GM23248 (cell line): ENCODE measurements around the gene CCDC141. TPM values are rescaled to one million over a fixed set of nuclear protein-coding genes. Genes with fewer than 3 reads are reported as not detected.

Experiments used
- DNase-seq: peaks from one replicate; pipeline ENCODE4 v3.0.0-alpha.2; 2015
- H2AFZ ChIP-seq: fragments of 200-600 bp; sonication (generic); 2 replicates; pipeline ENCODE4 v1.6.1; 2016; ENCODE audit warnings: antibody characterized with exemption
- H3F3A ChIP-seq: fragments of 200-600 bp; sonication (generic); 2 replicates; pipeline ENCODE4 v1.6.1; 2016; ENCODE audit warnings: mild to moderate bottlenecking, antibody characterized with exemption, mixed run types; ENCODE audit not compliant: insufficient read depth
- H3K27ac ChIP-seq: fragments of 200-600 bp; sonication (generic); 2 replicates; pipeline ENCODE4 v1.5.1; 2016; ENCODE audit warnings: mild to moderate bottlenecking
- H3K27me3 ChIP-seq: fragments of 200-600 bp; sonication (generic); replicated peaks from 2 replicates; pipeline ENCODE4 v1.6.1; 2016; ENCODE audit warnings: mild to moderate bottlenecking; ENCODE audit not compliant: insufficient read depth
- H3K36me3 ChIP-seq: fragments of 200-600 bp; sonication (generic); 2 replicates; pipeline ENCODE4 v1.6.1; 2016; ENCODE audit warnings: low read depth, mild to moderate bottlenecking
- H3K4me1 ChIP-seq: fragments of 200-600 bp; sonication (generic); 2 replicates; pipeline ENCODE4 v1.6.1; 2016; ENCODE audit warnings: mild to moderate bottlenecking; ENCODE audit not compliant: insufficient read depth
- H3K4me2 ChIP-seq: fragments of 200-600 bp; sonication (generic); one replicate; pipeline ENCODE4 v1.6.1; 2016; ENCODE audit warnings: mild to moderate bottlenecking; ENCODE audit not compliant: unreplicated experiment
- H3K4me3 ChIP-seq: fragments of 200-600 bp; sonication (generic); 2 replicates; pipeline ENCODE4 v1.5.1; 2016; ENCODE audit warnings: mild to moderate bottlenecking
- H3K79me2 ChIP-seq: fragments of 200-600 bp; sonication (generic); 2 replicates; pipeline ENCODE4 v1.6.1; 2016; ENCODE audit warnings: mild to moderate bottlenecking; ENCODE audit not compliant: insufficient read depth
- H3K9ac ChIP-seq: fragments of 200-600 bp; sonication (generic); 2 replicates; pipeline ENCODE4 v1.6.1; 2016; ENCODE audit warnings: mild to moderate bottlenecking
- H3K9me2 ChIP-seq: fragments of 200-600 bp; sonication (generic); 2 replicates; pipeline ENCODE4 v1.6.1; 2016; ENCODE audit warnings: mixed run types, mild to moderate bottlenecking, moderate library complexity; ENCODE audit not compliant: insufficient read depth
- H3K9me3 ChIP-seq: fragments of 200-600 bp; sonication (generic); one replicate; pipeline ENCODE4 v1.6.1; 2017; ENCODE audit warnings: low read depth
- H4K20me1 ChIP-seq: fragments of 200-600 bp; sonication (generic); 2 replicates; pipeline ENCODE4 v1.6.0; 2016; ENCODE audit not compliant: insufficient read depth
- EZH2 ChIP-seq: fragments of 200-600 bp; sonication (generic); IDR thresholded peaks from 2 replicates; pipeline ENCODE4 v1.6.1; 2018; ENCODE audit warnings: antibody characterized with exemption, mild to moderate bottlenecking; ENCODE audit not compliant: insufficient read depth, poor library complexity, severe bottlenecking
- EZH2phosphoT487 ChIP-seq: fragments of 200-600 bp; sonication (generic); IDR thresholded peaks from 2 replicates; pipeline ENCODE4 v1.6.1; 2018; ENCODE audit warnings: antibody characterized with exemption, moderate library complexity, mild to moderate bottlenecking, low read depth; ENCODE audit not compliant: insufficient read depth
- WGBS, 2 experiments: methylation state at CpG; one replicate each; pipeline ENCODE4 v1.1.6; 2015 to 2017; ENCODE audit warnings: low lambda C conversion rate in 2 of 2, low coverage in 1 of 2; ENCODE audit errors: missing lambda C conversion rate in 2 of 2; 5-methylcytosine and 5-hydroxymethylcytosine counted together
- in situ Hi-C: fragments of 300-500 bp; cut with MboI; formaldehyde crosslinking; loops from 2 replicates; pipeline ENCODE4 v1.15.0; 2020
- polyA plus RNA-seq: library from polyadenylated mRNA; unstranded; fragments of >200 nt; fragmentation: Nextera tagmentation; extraction: Ambion mirVana; gene quantifications from 2 replicates; pipeline ENCODE4 v1.2.1, GENCODE V29; 2016
- total RNA-seq: library from RNA; depleted of rRNA; stranded (reverse); fragments of >200 nt; shearing (Covaris generic); gene quantifications from 2 replicates; pipeline ENCODE4 v1.2.3, GENCODE V29; 2014

Gene CCDC141
- total and polyA plus RNA-seq, 2 experiments from 2014 or later = not detected

- Histone ChIP-seq H4K20me1 (no peaks in the 10 kb centered on the region), H2AFZ (no peak overlapping the region), H3K36me3 (no peaks in the 10 kb centered on the region), H3K4me3 (no peak overlapping the region), H3K27me3 (no peaks in the 10 kb centered on the region; the same call in 1 of the 2 replicates), H3K79me2 (no peaks in the 10 kb centered on the region), H3K4me2 (no peak overlapping the region), H3F3A (no peaks in the 10 kb centered on the region), H3K9ac (no peak overlapping the region), H3K9me2 (no peaks in the 10 kb centered on the region), H3K27ac (no peak overlapping the region), H3K4me1 (no peaks in the 10 kb centered on the region), H3K9me3 (no peaks in the 10 kb centered on the region)
- in situ Hi-C loops = no loop called here
- no peak for TF ChIP-seq EZH2phosphoT487
- TF ChIP-seq EZH2 = no peak
- WGBS, 2 experiments = 25 to 27% methylated on average over 4 of the region's 4 CpGs
- no peak for DNase-seq
Measured at GRCh38 chr2:178954049-178954448, 95.9 kb downstream of the CCDC141 start.

DNA sequence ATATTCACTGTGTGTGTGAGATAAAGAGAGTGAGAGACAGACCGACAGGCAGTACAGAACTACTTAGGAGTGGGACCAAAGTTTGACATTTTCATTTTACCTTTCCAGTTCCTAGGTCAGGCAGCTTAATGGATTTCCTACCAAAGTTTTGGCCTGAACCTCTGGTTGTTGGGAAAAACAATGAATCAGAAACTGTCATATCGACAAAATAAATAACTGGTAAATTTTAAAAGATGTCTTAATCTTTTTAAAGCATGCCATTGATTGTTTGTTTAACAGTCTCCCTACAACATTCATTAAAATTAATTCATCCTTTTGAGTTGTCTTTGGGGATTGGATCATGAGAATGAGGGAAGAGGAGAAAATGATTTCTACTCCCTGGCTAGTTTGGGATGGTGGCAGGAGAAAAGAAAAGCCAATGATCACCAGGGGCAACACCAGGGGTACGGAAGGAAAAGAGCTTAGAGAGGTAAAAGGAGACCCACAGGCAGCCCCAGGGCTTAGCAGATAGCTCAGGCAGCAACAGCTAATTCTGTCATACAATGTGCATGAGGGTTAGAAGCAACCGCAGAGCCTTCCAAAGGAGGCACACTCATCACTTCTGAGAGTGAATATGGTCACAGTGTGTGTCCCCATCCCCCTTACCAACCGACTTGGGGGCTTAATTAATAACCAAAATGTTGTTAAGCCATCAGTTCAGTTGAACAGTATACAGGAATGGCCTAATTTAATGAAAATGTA is 98.5 kb downstream of the CCDC141 start:
- H3K79me2 ChIP-seq = no peaks in the 10 kb centered on the region
- H3K4me2 ChIP-seq = no peak overlapping the region
- no peak for DNase-seq
- no peaks in the 10 kb centered on the region for H3F3A ChIP-seq
- in situ Hi-C loops = no loop called here
- TF ChIP-seq EZH2phosphoT487 = no peak
- no peak for TF ChIP-seq EZH2
- H3K36me3 ChIP-seq = no peaks in the 10 kb centered on the region
- H4K20me1 ChIP-seq = no peaks in the 10 kb centered on the region
- no peak overlapping the region for H3K27ac ChIP-seq
- H3K9me3 ChIP-seq = no peaks in the 10 kb centered on the region
- WGBS, 2 experiments = 37 to 45% methylated on average over 5 of the region's 5 CpGs
- H3K9me2 ChIP-seq = no peaks in the 10 kb centered on the region
- H3K4me3 ChIP-seq = no peak overlapping the region
- no peaks in the 10 kb centered on the region; the same call in 1 of the 2 replicates for H3K27me3 ChIP-seq
- no peak overlapping the region for H2AFZ ChIP-seq
- no peak overlapping the region for H3K9ac ChIP-seq
- no peaks in the 10 kb centered on the region for H3K4me1 ChIP-seq

DNA sequence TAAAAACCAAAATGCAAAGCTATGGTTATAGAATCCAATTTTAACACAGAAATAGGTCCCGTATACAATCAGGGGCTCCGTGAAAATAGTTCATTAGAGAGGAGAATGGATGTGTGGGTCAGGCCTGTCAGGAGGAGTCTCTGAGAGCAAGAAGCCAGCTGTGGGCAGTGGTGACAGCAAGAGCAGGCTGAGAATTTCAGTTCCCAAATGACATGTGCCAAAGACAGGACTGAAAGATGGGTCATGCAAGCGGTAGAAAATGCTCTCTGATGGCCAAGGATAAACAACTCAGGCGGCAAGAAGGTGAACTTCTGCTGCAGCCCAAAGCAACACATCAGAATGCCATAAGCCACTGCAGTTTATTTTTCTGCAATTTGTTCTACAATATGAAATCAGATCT is 100.4 kb downstream of the CCDC141 start:
- Histone ChIP-seq H3K36me3 (no peaks in the 10 kb centered on the region), H3K4me3 (no peak overlapping the region), H3K9me2 (no peaks in the 10 kb centered on the region), H3K9ac (no peak overlapping the region), H3K4me1 (no peaks in the 10 kb centered on the region), H3K4me2 (no peak overlapping the region), H3K79me2 (no peaks in the 10 kb centered on the region), H3F3A (no peaks in the 10 kb centered on the region), H3K9me3 (no peaks in the 10 kb centered on the region), H4K20me1 (no peaks in the 10 kb centered on the region), H3K27me3 (no peaks in the 10 kb centered on the region), H3K27ac (no peak overlapping the region), H2AFZ (no peak overlapping the region)
- DNase-seq = no peak
- TF ChIP-seq EZH2phosphoT487 = no peak
- TF ChIP-seq EZH2 = no peak
- WGBS, 2 experiments = 57 to 61% methylated on average over 4 of the region's 4 CpGs
- in situ Hi-C loops = no loop called here

GRCh38 chr2:178949151-178949550 is 100.8 kb downstream of the CCDC141 start:
- H3K27ac ChIP-seq = no peak overlapping the region
- no peak for TF ChIP-seq EZH2phosphoT487
- no peak for TF ChIP-seq EZH2

DNA sequence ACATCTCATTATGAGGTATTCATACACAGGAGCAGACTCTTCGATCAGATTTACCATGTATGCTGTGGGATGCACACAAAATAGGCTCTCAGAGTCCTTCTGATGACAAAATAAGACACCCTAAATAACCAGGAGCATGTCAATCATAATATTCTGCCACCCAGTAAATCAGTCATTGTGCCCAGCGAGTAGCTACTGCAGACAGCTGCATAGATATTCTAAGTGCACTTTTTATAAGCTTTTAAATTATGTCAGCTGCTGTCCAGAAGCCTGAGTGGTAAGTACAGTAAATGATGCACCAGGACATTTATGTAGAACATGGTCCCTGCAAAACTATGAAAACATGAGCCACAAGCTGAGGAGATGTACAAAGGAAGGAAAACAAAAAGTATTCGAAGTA is 102.9 kb downstream of the CCDC141 start:
- Histone ChIP-seq H3K9ac (no peak overlapping the region), H3K4me2 (no peak overlapping the region), H4K20me1 (no peaks in the 10 kb centered on the region), H3K4me3 (no peak overlapping the region), H3K9me3 (no peaks in the 10 kb centered on the region), H3K27me3 (no peaks in the 10 kb centered on the region), H3K27ac (no peak overlapping the region), H3K4me1 (no peaks in the 10 kb centered on the region), H3K9me2 (no peaks in the 10 kb centered on the region), H3F3A (no peaks in the 10 kb centered on the region), H2AFZ (no peak overlapping the region), H3K79me2 (no peaks in the 10 kb centered on the region), H3K36me3 (no peaks in the 10 kb centered on the region)
- WGBS, 2 experiments = 39 to 46% methylated on average over 3 of the region's 3 CpGs
- DNase-seq = no peak
- TF ChIP-seq EZH2 (no peak), EZH2phosphoT487 (no peak)
- in situ Hi-C loops = no loop called here

More at GRCh38 chr2:178949151-178949550, 100.8 kb downstream of the CCDC141 start:
- H3F3A ChIP-seq = no peaks in the 10 kb centered on the region
- no peaks in the 10 kb centered on the region for H3K79me2 ChIP-seq
- no peaks in the 10 kb centered on the region for H3K4me1 ChIP-seq
- in situ Hi-C loops = no loop called here
- H3K36me3 ChIP-seq = no peaks in the 10 kb centered on the region
- H3K9me2 ChIP-seq = no peaks in the 10 kb centered on the region
- H3K4me2 ChIP-seq = no peak overlapping the region
- H3K9ac ChIP-seq = no peak overlapping the region
- no peak for DNase-seq
- 25 to 34% methylated on average over 2 of the region's 2 CpGs for WGBS, 2 experiments
- H3K27me3 ChIP-seq = no peaks in the 10 kb centered on the region
- no peak overlapping the region for H2AFZ ChIP-seq
- no peaks in the 10 kb centered on the region for H3K9me3 ChIP-seq
- no peaks in the 10 kb centered on the region for H4K20me1 ChIP-seq
- H3K4me3 ChIP-seq = no peak overlapping the region
